IPS-18a (cell line): ENCODE measurements around the gene HDAC4.

Experiments
- H3K27ac ChIP-seq: one replicate; pipeline ENCODE4 v1.5.1; 2013; ENCODE audit warnings: low read length
- H3K27me3 ChIP-seq: one replicate; pipeline ENCODE4 v1.6.1; 2013; ENCODE audit warnings: mild to moderate bottlenecking, low read length; ENCODE audit not compliant: control insufficient read depth, insufficient read depth
- H3K36me3 ChIP-seq: one replicate; pipeline ENCODE4 v1.6.1; 2013; ENCODE audit warnings: low read depth, low read length; ENCODE audit not compliant: control insufficient read depth
- H3K4me1 ChIP-seq: one replicate; pipeline ENCODE4 v1.6.1; 2013; ENCODE audit warnings: low read depth, low read length; ENCODE audit not compliant: control insufficient read depth
- H3K4me3 ChIP-seq: one replicate; pipeline ENCODE4 v1.5.1; 2013; ENCODE audit warnings: low read length
- H3K9ac ChIP-seq: one replicate; pipeline ENCODE4 v1.6.1; 2013; ENCODE audit warnings: mild to moderate bottlenecking, low read length, moderate library complexity
- H3K9me3 ChIP-seq: one replicate; pipeline ENCODE4 v1.6.1; 2013; ENCODE audit warnings: low read depth, low read length; ENCODE audit not compliant: control insufficient read depth

The HDAC4 gene

GRCh38 chr2:239421851-239422250 is 21.0 kb upstream of the HDAC4 start:
- H3K27me3 ChIP-seq = no peaks in the 10 kb centered on the region
- H3K27ac ChIP-seq = no peak overlapping the region
- no peaks in the 10 kb centered on the region for H3K36me3 ChIP-seq
- H3K4me1 ChIP-seq = no peaks in the 10 kb centered on the region
- H3K9me3 ChIP-seq = no peaks in the 10 kb centered on the region
- H3K4me3 ChIP-seq = no peak overlapping the region
- no peak overlapping the region for H3K9ac ChIP-seq

GRCh38 chr2:239420082-239420481 is 19.3 kb upstream of the HDAC4 start:
- Histone ChIP-seq H3K27me3 (no peaks in the 10 kb centered on the region), H3K9me3 (no peaks in the 10 kb centered on the region), H3K36me3 (no peaks in the 10 kb centered on the region), H3K9ac (no peak overlapping the region), H3K4me1 (no peaks in the 10 kb centered on the region), H3K4me3 (no peak overlapping the region), H3K27ac (no peak overlapping the region)

GRCh38 chr2:239418918-239419317 is 18.1 kb upstream of the HDAC4 start:
- H3K9me3 ChIP-seq = no peaks in the 10 kb centered on the region
- no peak overlapping the region for H3K4me3 ChIP-seq
- no peaks in the 10 kb centered on the region for H3K27me3 ChIP-seq
- H3K4me1 ChIP-seq = no peaks in the 10 kb centered on the region
- H3K27ac ChIP-seq = no peak overlapping the region
- H3K36me3 ChIP-seq = no peaks in the 10 kb centered on the region
- H3K9ac ChIP-seq = no peak overlapping the region

DNA sequence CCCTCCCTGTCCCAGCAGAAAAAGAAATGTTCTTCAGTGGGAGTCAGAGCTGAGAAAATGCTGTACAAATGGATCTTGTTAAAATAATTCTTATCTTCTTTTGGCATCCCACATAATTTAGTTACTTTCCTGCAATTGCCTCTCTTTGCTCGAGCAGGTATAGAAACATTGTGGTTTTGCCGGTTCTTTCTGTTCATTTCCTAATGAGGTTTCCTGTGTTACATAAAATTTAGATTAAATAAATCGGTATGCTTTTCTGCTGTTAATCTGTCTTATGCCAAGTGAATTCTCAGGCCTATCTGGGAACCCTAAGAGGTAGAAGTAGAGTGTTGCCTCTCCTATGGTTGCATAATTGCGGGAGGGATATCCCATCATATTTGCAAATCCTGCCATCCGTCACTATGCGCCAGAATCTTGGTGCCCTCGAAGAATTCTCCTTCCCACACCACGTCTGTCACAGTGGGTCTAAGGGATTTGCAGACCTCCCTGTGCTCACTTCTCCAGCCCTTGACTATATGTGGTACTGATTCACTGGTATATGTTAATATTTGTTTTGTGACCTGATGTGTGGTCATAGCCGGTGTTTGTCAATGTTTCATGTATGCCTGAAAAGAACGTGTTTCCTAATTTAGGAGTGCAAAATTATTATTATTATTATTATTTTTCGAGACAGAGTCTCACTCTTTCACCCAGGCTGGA is 12.2 kb upstream of the HDAC4 start:
- H3K9me3 ChIP-seq = no peaks in the 10 kb centered on the region
- H3K36me3 ChIP-seq = no peaks in the 10 kb centered on the region
- no peak overlapping the region for H3K4me3 ChIP-seq
- H3K4me1 ChIP-seq = no peaks in the 10 kb centered on the region
- no peaks in the 10 kb centered on the region for H3K27me3 ChIP-seq
- H3K27ac ChIP-seq = no peak overlapping the region
- H3K9ac ChIP-seq = no peak overlapping the region

DNA sequence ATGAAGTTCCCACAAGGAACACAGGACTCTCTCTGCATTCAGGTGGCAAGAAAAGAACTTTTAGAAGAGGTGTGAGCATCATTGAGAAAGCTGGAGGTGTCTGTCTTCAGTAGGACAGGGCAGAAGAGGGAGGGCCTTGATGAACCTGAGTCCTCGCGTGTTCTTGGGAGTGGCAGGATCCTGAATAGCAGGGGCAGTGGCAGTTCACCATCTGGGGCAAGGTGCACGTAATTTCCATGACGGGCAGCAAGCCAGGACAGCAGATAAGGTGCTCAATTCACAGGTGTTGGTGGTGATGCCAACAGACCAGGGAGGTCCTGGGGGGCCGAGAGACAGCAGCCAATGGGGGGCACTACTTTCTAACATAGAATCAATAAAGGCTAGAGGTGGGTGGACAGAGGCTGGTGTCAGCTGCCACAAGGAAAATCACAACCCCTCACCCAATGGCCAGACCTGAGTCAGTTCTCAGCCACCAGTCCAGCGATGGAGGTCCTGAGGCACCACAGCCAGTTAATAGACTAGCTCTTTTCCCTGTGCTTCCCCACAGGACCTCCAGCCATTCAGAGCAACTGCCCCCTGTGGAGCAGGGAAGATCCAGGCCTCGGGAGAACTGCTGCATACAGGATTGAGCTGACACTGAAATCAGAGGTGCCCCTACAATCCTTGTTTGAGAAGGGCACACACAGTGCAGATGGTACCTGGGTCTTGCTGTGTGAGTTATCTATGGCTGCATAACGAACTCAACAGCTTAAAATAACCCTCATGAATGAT is 10.9 kb upstream of the HDAC4 start:
- no peaks in the 10 kb centered on the region for H3K27me3 ChIP-seq
- H3K4me1 ChIP-seq = no peaks in the 10 kb centered on the region

DNA sequence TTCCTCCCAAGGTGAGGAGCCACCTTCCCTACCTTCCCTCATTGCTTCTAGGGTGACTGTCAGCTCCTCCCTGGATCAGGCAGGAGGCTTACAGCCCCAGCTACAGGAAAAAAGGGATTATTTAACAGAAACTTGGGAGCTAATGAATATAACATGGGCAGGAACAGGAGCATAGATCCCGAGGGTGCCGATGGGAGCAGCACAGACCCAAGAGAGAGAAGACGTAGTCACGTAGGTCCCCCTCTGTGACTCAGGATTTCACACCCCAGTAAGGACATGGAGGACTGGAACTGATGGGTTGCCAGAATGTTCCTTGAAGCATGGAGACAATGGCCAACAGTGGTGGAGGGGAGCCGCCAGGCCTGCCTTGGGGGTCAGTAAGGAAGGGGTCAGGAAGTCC is 10.3 kb upstream of the HDAC4 start:
- Histone ChIP-seq H3K27ac (no peak overlapping the region), H3K9ac (no peak overlapping the region), H3K4me1 (no peaks in the 10 kb centered on the region), H3K9me3 (no peaks in the 10 kb centered on the region), H3K4me3 (no peak overlapping the region), H3K36me3 (no peaks in the 10 kb centered on the region), H3K27me3 (no peaks in the 10 kb centered on the region)

More for the DNA sequence above, 10.9 kb upstream of the HDAC4 start:
- H3K27ac ChIP-seq = no peak overlapping the region
- no peaks in the 10 kb centered on the region for H3K9me3 ChIP-seq
- no peak overlapping the region for H3K9ac ChIP-seq
- no peaks in the 10 kb centered on the region for H3K36me3 ChIP-seq
- no peak overlapping the region for H3K4me3 ChIP-seq

DNA sequence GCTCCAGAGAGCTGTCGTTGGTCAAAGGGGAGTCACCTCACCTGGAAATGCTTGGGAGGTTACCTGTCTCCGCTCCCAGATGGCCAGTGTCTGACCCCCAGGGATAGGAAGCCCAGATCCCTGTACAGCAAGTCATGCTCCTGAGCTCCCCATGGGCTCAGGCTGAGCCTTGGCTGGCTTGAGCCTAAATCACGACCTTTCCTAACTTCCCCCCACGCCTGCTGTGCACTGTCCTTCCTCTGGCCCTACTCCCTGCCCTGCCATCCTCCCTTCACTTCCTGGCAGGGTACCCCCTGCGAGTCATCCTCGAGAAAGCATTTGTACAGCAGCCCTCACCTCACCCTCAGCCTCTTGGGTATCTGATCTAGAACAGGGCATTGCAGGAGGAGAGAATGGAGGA is 9.2 kb upstream of the HDAC4 start:
- no peaks in the 10 kb centered on the region for H3K27me3 ChIP-seq
- H3K9ac ChIP-seq = no peak overlapping the region
- H3K4me1 ChIP-seq = no peaks in the 10 kb centered on the region
- no peak overlapping the region for H3K4me3 ChIP-seq
- no peak overlapping the region for H3K27ac ChIP-seq
- no peaks in the 10 kb centered on the region for H3K36me3 ChIP-seq
- H3K9me3 ChIP-seq = no peaks in the 10 kb centered on the region

- Histone ChIP-seq H3K27ac (no peak overlapping the region), H3K9ac (no peak overlapping the region), H3K27me3 (no peaks in the 10 kb centered on the region), H3K4me3 (no peak overlapping the region), H3K4me1 (peaks cover 5% of the 10 kb centered on the region), H3K9me3 (no peaks in the 10 kb centered on the region), H3K36me3 (no peaks in the 10 kb centered on the region)
These were observed 6.3 kb upstream of the HDAC4 start for GRCh38 chr2:239407112-239407511.

- H3K9me3 ChIP-seq = no peaks in the 10 kb centered on the region
- H3K27me3 ChIP-seq = no peaks in the 10 kb centered on the region
- H3K36me3 ChIP-seq = no peaks in the 10 kb centered on the region
- peaks cover 6% of the 10 kb centered on the region for H3K4me1 ChIP-seq
- H3K27ac ChIP-seq = no peak overlapping the region
- H3K4me3 ChIP-seq = no peak overlapping the region
- no peak overlapping the region for H3K9ac ChIP-seq
These were observed 5.6 kb upstream of the HDAC4 start for GRCh38 chr2:239406316-239406995.

GRCh38 chr2:239405071-239405470 is 4.3 kb upstream of the HDAC4 start:
- Histone ChIP-seq H3K27ac (no peak overlapping the region), H3K4me3 (no peak overlapping the region), H3K9me3 (no peaks in the 10 kb centered on the region), H3K27me3 (no peaks in the 10 kb centered on the region), H3K4me1 (peaks cover 6% of the 10 kb centered on the region), H3K9ac (no peak overlapping the region), H3K36me3 (no peaks in the 10 kb centered on the region)

GRCh38 chr2:239402666-239403065 is 1.8 kb upstream of the HDAC4 start:
- H3K9ac ChIP-seq = no peak overlapping the region
- no peaks in the 10 kb centered on the region for H3K9me3 ChIP-seq
- peak overlapping the region; percentile 88 for H3K4me3 ChIP-seq
- peaks cover 20% of the 10 kb centered on the region for H3K4me1 ChIP-seq
- H3K27ac ChIP-seq = no peak overlapping the region
- H3K27me3 ChIP-seq = no peaks in the 10 kb centered on the region
- H3K36me3 ChIP-seq = no peaks in the 10 kb centered on the region
